GM03348 (cell line): Measurements from ENCODE around the gene GINS2.

Source experiments
- DNase-seq: peaks from one replicate; pipeline ENCODE4 v3.0.0; 2012; ENCODE audit warnings: low spot score

GINS2 gene

GRCh38 chr16:85689950-85690320, 1.2 kb upstream of the GINS2 start:
- DNase-seq, result no peak

GRCh38 chr16:85689285-85689949, 663 bp upstream of the GINS2 start:
- DNase-seq, result no peak

GRCh38 chr16:85687651-85688471, 893 bp downstream of the GINS2 start:
- no peak for DNase-seq

- no peak for DNase-seq
These were observed 1.7 kb downstream of the GINS2 start for GRCh38 chr16:85686912-85687591.

- DNase-seq, result no peak
These were observed 3.5 kb downstream of the GINS2 start for GRCh38 chr16:85685251-85685650.

- DNase-seq, result no peak
These were observed 5.4 kb downstream of the GINS2 start for GRCh38 chr16:85683363-85683762.

- DNase-seq, result no peak
These were observed 6.2 kb downstream of the GINS2 start for GRCh38 chr16:85682516-85682915.

- DNase-seq, result no peak
These were observed 7.5 kb downstream of the GINS2 start for GRCh38 chr16:85681255-85681654.

GRCh38 chr16:85680352-85680944, 8.3 kb downstream of the GINS2 start:
- DNase-seq, result no peak

GRCh38 chr16:85679870-85680269, 8.9 kb downstream of the GINS2 start:
- DNase-seq, result no peak

- DNase-seq, result no peak
These were observed 9.9 kb downstream of the GINS2 start for GRCh38 chr16:85678821-85679220.

- no peak for DNase-seq
These were observed 10.7 kb downstream of the GINS2 start for GRCh38 chr16:85678016-85678415.

- no peak for DNase-seq
These were observed 11.3 kb downstream of the GINS2 start for GRCh38 chr16:85677383-85677967.

- DNase-seq, result no peak
These were observed 12.3 kb downstream of the GINS2 start for GRCh38 chr16:85676466-85676865.

GRCh38 chr16:85675251-85675874, 13.4 kb downstream of the GINS2 start:
- DNase-seq, result peak; percentile 36

GRCh38 chr16:85674828-85675227, 13.9 kb downstream of the GINS2 start:
- DNase-seq, result no peak

GRCh38 chr16:85674418-85674755, 14.4 kb downstream of the GINS2 start:
- DNase-seq, result no peak

GRCh38 chr16:85673529-85674417, 15.0 kb downstream of the GINS2 start:
- no peak for DNase-seq

- DNase-seq, result no peak
These were observed 17.9 kb downstream of the GINS2 start for GRCh38 chr16:85670840-85671239.

GRCh38 chr16:85668676-85669424, 19.9 kb downstream of the GINS2 start:
- DNase-seq, result no peak
